T-cell (primary cell): Measurements from ENCODE around the gene IL7R. TPM values are rescaled to one million over a fixed set of nuclear protein-coding genes. Genes with fewer than 3 reads are reported as not detected.

ENCODE experiments used
- ATAC-seq, 4 experiments: fragments of 200-7000 bp in 3 of 4; fragments of 150-1000 bp in 1 of 4; cut with Tn5 transposase; replicated peaks in 1 of 4; 1 replicate in 3 of 4; 2 replicates in 1 of 4; pipeline ENCODE4 v1.10.0; 2021; ENCODE audit warnings: moderate library complexity in 3 of 4, mild to moderate bottlenecking in 2 of 4, moderate number of reproducible peaks in 1 of 4
- CTCF ChIA-PET, 2 donors: fragments of 300-600 bp; sonication (Branson Sonifier 250); formaldehyde crosslinking; loops; one replicate each; lab custom pipeline; 2022; ENCODE audit warnings: antibody characterized with exemption in 2 of 2; lab: Charles Lee
- POLR2A ChIA-PET, 2 donors: fragments of 300-600 bp; sonication (Branson Sonifier 250); formaldehyde crosslinking; loops; one replicate each; lab custom pipeline; 2022; ENCODE audit warnings: antibody characterized with exemption in 2 of 2; lab: Charles Lee
- DNase-seq, 35 experiments: peaks; one replicate each; pipeline versions ENCODE4 v3.0.0 to v3.0.0-alpha.2; 2013 to 2023
- H3K27ac ChIP-seq: one replicate; pipeline ENCODE4 v1.5.1; 2013; ENCODE audit warnings: low read length
- H3K27me3 ChIP-seq, 2 experiments: replicated peaks in 1 of 2; 1 replicate in 1 of 2; 2 replicates in 1 of 2; pipeline versions ENCODE4 v1.6.1 to v1.7.0; 2013; ENCODE audit warnings: low read length in 1 of 2, mixed read lengths in 1 of 2; ENCODE audit not compliant: control insufficient read depth in 2 of 2, insufficient read depth in 2 of 2; ENCODE audit errors: extremely low read depth in 1 of 2
- H3K36me3 ChIP-seq, 2 donors: 1 replicate in 1 of 2; 2 replicates in 1 of 2; pipeline versions ENCODE4 v1.6.1 to v1.7.0; 2013; ENCODE audit warnings: low read length in 1 of 2; ENCODE audit not compliant: control insufficient read depth in 2 of 2, insufficient read depth in 1 of 2; ENCODE audit errors: extremely low read depth in 1 of 2
- H3K4me1 ChIP-seq, 2 experiments: 1 replicate in 1 of 2; 2 replicates in 1 of 2; pipeline versions ENCODE4 v1.6.1 to v1.7.0; 2013; ENCODE audit warnings: low read length in 2 of 2, mixed read lengths in 1 of 2; ENCODE audit not compliant: insufficient read depth in 2 of 2, control insufficient read depth in 1 of 2; ENCODE audit errors: extremely low read depth in 1 of 2
- H3K4me3 ChIP-seq, 2 donors: 1 replicate in 1 of 2; 2 replicates in 1 of 2; pipeline versions ENCODE4 v1.5.1 to v1.7.0; 2013; ENCODE audit warnings: mild to moderate bottlenecking in 2 of 2, low read length in 1 of 2, moderate library complexity in 1 of 2; ENCODE audit not compliant: control insufficient read depth in 1 of 2; ENCODE audit errors: extremely low read depth in 1 of 2
- H3K9me3 ChIP-seq: 2 replicates; pipeline ENCODE4 v1.7.0; 2013
- H3K27ac Mint-ChIP-seq, 2 donors: one replicate each; pipeline ENCODE4 v1.8.0; 2020 to 2021; ENCODE audit warnings: mild to moderate bottlenecking in 2 of 2, mixed read lengths in 2 of 2
- H3K27me3 Mint-ChIP-seq, 2 donors: one replicate each; pipeline ENCODE4 v1.8.0; 2021 to 2022; ENCODE audit warnings: mixed read lengths in 2 of 2
- H3K36me3 Mint-ChIP-seq: one replicate; pipeline ENCODE4 v1.8.0; 2021; ENCODE audit warnings: mixed read lengths
- H3K4me1 Mint-ChIP-seq, 3 donors: one replicate each; pipeline ENCODE4 v1.8.0; 2020 to 2022; ENCODE audit warnings: mixed read lengths in 3 of 3, mild to moderate bottlenecking in 1 of 3
- H3K4me3 Mint-ChIP-seq, 3 donors: one replicate each; pipeline ENCODE4 v1.8.0; 2020 to 2022; ENCODE audit warnings: mild to moderate bottlenecking in 3 of 3, mixed read lengths in 3 of 3, moderate library complexity in 3 of 3
- H3K9me3 Mint-ChIP-seq, 3 donors: one replicate each; pipeline ENCODE4 v1.8.0; 2020 to 2022; ENCODE audit warnings: mixed read lengths in 3 of 3
- WGBS: methylation state at CpG from one replicate; pipeline ENCODE4 v1.1.5; 2013; ENCODE audit warnings: missing lambda C conversion rate; ENCODE audit not compliant: insufficient coverage; 5-methylcytosine and 5-hydroxymethylcytosine counted together
- total RNA-seq, 35 experiments: library from RNA in 6 of 35; stranded (reverse) in 6 of 35; fragments of 120-200 nt in 1 of 35; gene quantifications; one replicate each; pipeline versions ENCODE4 v1.2.1 to v1.2.4 and lab custom pipeline; 2013 to 2026

IL7R gene
- total RNA-seq, 5 donors from 2014 or later (not counting 1 experiment from before 2014, with no cell fraction given): 691 to 1,106 (median 924) TPM

DNA sequence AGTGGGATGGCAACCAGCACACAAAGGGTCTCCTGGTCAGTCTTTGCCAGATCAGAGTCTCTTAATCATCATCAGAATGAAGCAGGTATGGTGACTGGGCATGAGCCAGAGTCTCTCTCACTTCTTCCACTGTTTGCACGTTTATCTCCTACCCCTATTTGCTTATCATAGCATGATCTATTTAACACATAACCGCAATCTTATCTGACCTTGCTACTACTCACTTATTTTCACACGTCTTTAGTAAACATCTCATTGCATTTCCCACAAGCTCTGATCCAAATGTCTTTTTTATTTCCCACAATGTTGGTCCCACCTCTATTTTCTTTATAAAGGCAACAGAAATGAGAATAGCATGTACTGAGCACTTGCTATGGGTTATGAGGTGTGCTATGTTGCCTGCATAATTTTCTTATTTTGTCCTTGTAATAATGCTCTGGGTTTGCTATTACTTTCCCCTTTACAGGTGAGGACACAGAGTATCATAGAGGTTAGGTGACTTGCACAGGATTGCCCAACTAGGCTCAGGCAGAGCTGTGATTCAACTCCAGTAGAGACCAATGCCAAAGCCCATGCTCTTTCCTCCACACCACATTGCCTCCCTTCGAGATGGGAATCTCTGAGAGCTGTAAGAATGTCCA, 39.7 kb upstream of the IL7R start:
- DNase-seq (peak in 2 of 35 experiments; percentile 23 to 58), ATAC-seq (peak; percentile 44 to 62 (median 50))
- peaks cover 52 to 55% (median 52%) of the 10 kb centered on the region in 3 donors for H3K4me1 Mint-ChIP-seq
- ChIA-PET CTCF (interaction anchor here in 1 of 2 donors (1.4 to 1.7 kb wide), 5 partner anchors 14 to 43 kb away, joined by 3 to 6 read pairs (median 4); no protein-coding TSS in a partner anchor), POLR2A (interaction anchor here (1.1 to 1.5 kb wide), 2 partner anchors 40 to 42 kb away, joined by 3 to 6 read pairs; partner anchors contain the start of gene IL7R (in 1 of the 2))
- Histone ChIP-seq H3K27ac (peak overlapping the region; percentile 76), H3K4me1 (peaks cover 55 to 84% of the 10 kb centered on the region in 2 experiments), H3K4me3 (no peak overlapping the region), H3K27me3 (no peaks in the 10 kb centered on the region), H3K9me3 (no peaks in the 10 kb centered on the region), H3K36me3 (no peaks in the 10 kb centered on the region)
- H3K9me3 Mint-ChIP-seq: peaks cover 0 to 8% (median 5%) of the 10 kb centered on the region in 3 donors
- 18% methylated on average over 4 of the region's 4 CpGs for WGBS
- H3K4me3 Mint-ChIP-seq: no peak overlapping the region
- no peaks in the 10 kb centered on the region for H3K27me3 Mint-ChIP-seq
- no peaks in the 10 kb centered on the region for H3K36me3 Mint-ChIP-seq
- no peak overlapping the region for H3K27ac Mint-ChIP-seq

- Histone ChIP-seq H3K36me3 (no peaks in the 10 kb centered on the region), H3K9me3 (no peaks in the 10 kb centered on the region), H3K4me3 (no peak overlapping the region), H3K4me1 (peaks cover 65 to 85% of the 10 kb centered on the region in 2 experiments), H3K27me3 (no peaks in the 10 kb centered on the region), H3K27ac (peak overlapping the region; percentile 79)
- H3K4me3 Mint-ChIP-seq: peak overlapping the region in 2 of 3 donors; percentile 8 to 69
- peak overlapping the region; percentile 97 to 99 for H3K27ac Mint-ChIP-seq
- H3K36me3 Mint-ChIP-seq: peaks cover 2% of the 10 kb centered on the region
- ATAC-seq (no peak), DNase-seq (no peak)
- CTCF ChIA-PET: interaction anchor here (0.7 to 2.0 kb wide), 6 partner anchors 31 to 107 kb away, joined by 3 to 7 read pairs (median 5); no protein-coding TSS in a partner anchor
- H3K27me3 Mint-ChIP-seq: no peaks in the 10 kb centered on the region
- peaks cover 60 to 63% (median 60%) of the 10 kb centered on the region in 3 donors for H3K4me1 Mint-ChIP-seq
- peaks cover 0 to 8% (median 5%) of the 10 kb centered on the region in 3 donors for H3K9me3 Mint-ChIP-seq
- POLR2A ChIA-PET: interaction anchor here (1.7 to 6.5 kb wide), 3 partner anchors 34 to 40 kb away, joined by 5 to 85 read pairs (median 15); no protein-coding TSS in a partner anchor
- 100% methylated on average over 1 of the region's 2 CpGs for WGBS
Measured at GRCh38 chr5:35819026-35819425, 37.7 kb upstream of the IL7R start.

GRCh38 chr5:35819668-35820067, 37.0 kb upstream of the IL7R start:
- Mint-ChIP-seq H3K4me1 (peaks cover 60 to 63% (median 61%) of the 10 kb centered on the region in 3 donors), H3K36me3 (peaks cover 4% of the 10 kb centered on the region), H3K27ac (peak overlapping the region; percentile 97 to 99), H3K27me3 (no peaks in the 10 kb centered on the region), H3K4me3 (peak overlapping the region in 1 of 3 donors; percentile 69), H3K9me3 (peaks cover 0 to 8% (median 5%) of the 10 kb centered on the region in 3 donors)
- peak in 2 of 4 experiments; percentile 23 for ATAC-seq
- CTCF ChIA-PET: interaction anchor here (0.7 to 2.0 kb wide), 9 partner anchors 8 to 107 kb away, joined by 3 to 7 read pairs (median 4); no protein-coding TSS in a partner anchor
- Histone ChIP-seq H3K27ac (peak overlapping the region; percentile 79), H3K27me3 (no peaks in the 10 kb centered on the region), H3K4me1 (peaks cover 72 to 83% of the 10 kb centered on the region in 2 experiments), H3K4me3 (no peak overlapping the region), H3K9me3 (no peaks in the 10 kb centered on the region), H3K36me3 (no peaks in the 10 kb centered on the region)
- POLR2A ChIA-PET: interaction anchor here (1.4 to 6.5 kb wide), 6 partner anchors 9 to 40 kb away, joined by 3 to 85 read pairs (median 5); no protein-coding TSS in a partner anchor
- WGBS: no CpG with 5 or more reads among the region's 1 CpG
- peak in 1 of 35 experiments; percentile 39 for DNase-seq

- peaks cover 0 to 8% (median 5%) of the 10 kb centered on the region in 3 donors for H3K9me3 Mint-ChIP-seq
Measured at GRCh38 chr5:35820735-35821134, 36.0 kb upstream of the IL7R start.

DNA sequence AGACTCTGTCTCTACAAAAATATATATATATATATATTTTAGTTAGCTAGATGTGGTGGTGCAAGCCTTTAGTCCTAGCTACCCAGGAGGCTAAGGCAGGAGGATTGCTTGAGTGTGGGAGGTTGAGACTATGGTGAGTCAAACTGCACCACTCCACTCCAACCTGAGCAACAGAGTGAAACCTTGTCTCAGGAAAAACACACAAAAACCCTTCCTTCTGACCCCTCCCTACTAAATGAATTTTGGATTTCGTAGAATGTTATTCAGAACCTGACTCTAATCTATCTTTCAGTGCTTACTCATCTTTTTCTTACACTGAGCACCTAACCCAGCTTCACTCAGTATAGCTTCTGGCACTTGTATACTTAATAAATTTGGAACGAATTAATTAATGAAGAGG, 35.2 kb upstream of the IL7R start:
- no peaks in the 10 kb centered on the region for H3K27me3 Mint-ChIP-seq
- no peak for ATAC-seq
- peak overlapping the region in 1 of 3 donors; percentile 69 for H3K4me3 Mint-ChIP-seq
- POLR2A ChIA-PET: interaction anchor here (0.6 to 6.5 kb wide), 9 partner anchors 9 to 46 kb away, joined by 3 to 85 read pairs (median 7); no protein-coding TSS in a partner anchor
- no peak overlapping the region for H3K4me3 ChIP-seq
- peak overlapping the region; percentile 97 to 99 for H3K27ac Mint-ChIP-seq
- H3K9me3 Mint-ChIP-seq: peaks cover 0 to 8% (median 5%) of the 10 kb centered on the region in 3 donors
- no peaks in the 10 kb centered on the region for H3K27me3 ChIP-seq
- peaks cover 78 to 81% (median 79%) of the 10 kb centered on the region in 3 donors for H3K4me1 Mint-ChIP-seq
- WGBS: no CpG with 5 or more reads among the region's 2 CpGs
- no peaks in the 10 kb centered on the region for H3K9me3 ChIP-seq
- H3K4me1 ChIP-seq: peaks cover 78 to 87% of the 10 kb centered on the region in 2 experiments
- CTCF ChIA-PET: interaction anchor here in 1 of 2 donors (1.4 to 2.8 kb wide), 4 partner anchors 8 to 104 kb away, joined by 5 to 11 read pairs (median 9); no protein-coding TSS in a partner anchor
- H3K36me3 Mint-ChIP-seq: peaks cover 4% of the 10 kb centered on the region
- DNase-seq: no peak
- H3K27ac ChIP-seq: peak overlapping the region; percentile 79
- H3K36me3 ChIP-seq: no peaks in the 10 kb centered on the region

More at GRCh38 chr5:35820735-35821134, 36.0 kb upstream of the IL7R start:
- WGBS: 81% methylated on average over 2 of the region's 4 CpGs
- Mint-ChIP-seq H3K27me3 (no peaks in the 10 kb centered on the region), H3K36me3 (peaks cover 4% of the 10 kb centered on the region), H3K4me3 (peak overlapping the region in 1 of 3 donors; percentile 69), H3K4me1 (peaks cover 70 to 73% (median 72%) of the 10 kb centered on the region in 3 donors), H3K27ac (peak overlapping the region; percentile 97 to 99)
- ChIA-PET POLR2A (interaction anchor here (0.6 to 6.5 kb wide), 11 partner anchors 8 to 42 kb away, joined by 3 to 85 read pairs (median 6); no protein-coding TSS in a partner anchor), CTCF (interaction anchor here (0.5 to 1.3 kb wide), 3 partner anchors 26 to 43 kb away, joined by 3 to 4 read pairs (median 3); no protein-coding TSS in a partner anchor)
- DNase-seq (no peak), ATAC-seq (no peak)
- Histone ChIP-seq H3K36me3 (no peaks in the 10 kb centered on the region), H3K27ac (peak overlapping the region; percentile 79), H3K4me3 (no peak overlapping the region), H3K27me3 (no peaks in the 10 kb centered on the region), H3K4me1 (peaks cover 74 to 87% of the 10 kb centered on the region in 2 experiments), H3K9me3 (no peaks in the 10 kb centered on the region)
